ENCODE measurements around the gene NTRK2.

- TF ChIP-seq CTCF (IDR thresholded peaks at IDR 0.05; ENCODE audit: low read depth, low read length, missing input control) (no peak), ZBTB33 (IDR thresholded peaks at IDR 0.05) (no peak), MAX (IDR thresholded peaks at IDR 0.05) (no peak), ATF3 (IDR thresholded peaks at IDR 0.05) (no peak)
Measured at GRCh38 chr9:84903963-84904362, 234.4 kb downstream of the NTRK2 start.
